Measurements from ENCODE around the gene LZTR1. TPM values are rescaled to one million over a fixed set of nuclear protein-coding genes. Genes with fewer than 3 reads are reported as not detected.
A peak's percentile ranks its signal among the peaks of the same experiment; 100 is the strongest.
"Not testable (repeated sequence)": the region's sequence is repeated elsewhere in the genome, so short reads cannot be mapped to it uniquely, and the experiment has no call there.

LZTR1 gene
- 10 to 100 TPM; 19.0 to 47.1 (median 26.0) TPM for total RNA-seq

GRCh38 chr22:20981787-20982562, at the start of gene LZTR1:
TSS of gene LZTR1 (plus strand) at chr22:20982297. CDS start at chr22:20982372, 75 bp downstream.
- ATAC-seq (replicated peaks in 6 of 8), result peak; percentile 78 to 94 (median 90)
- in situ Hi-C loops (cut with MboI; ENCODE audit: low pct_unique_long_range_greater_than_20kb in 2 of 9, low sequenced_read_pairs in 9 of 9, unreplicated experiment in 9 of 9), result no loop called here
- WGBS, 10 experiments, result 0 to 2% (median 0%) methylated on average over 1 to 26 of the region's 87 CpGs; no CpG with 5 or more reads in 5 of the 10 experiments
- H3K27ac ChIP-seq, result peak within 1 kb of the TSS; percentile 97 to 98
- peaks cover 19 to 30% of the 10 kb centered on the region in 2 donors for H3K4me1 ChIP-seq (replicated peaks in 1 of 2)
- H3K4me3 ChIP-seq, result peak within 1 kb of the TSS; percentile 72 to 86 (median 84)

DNA sequence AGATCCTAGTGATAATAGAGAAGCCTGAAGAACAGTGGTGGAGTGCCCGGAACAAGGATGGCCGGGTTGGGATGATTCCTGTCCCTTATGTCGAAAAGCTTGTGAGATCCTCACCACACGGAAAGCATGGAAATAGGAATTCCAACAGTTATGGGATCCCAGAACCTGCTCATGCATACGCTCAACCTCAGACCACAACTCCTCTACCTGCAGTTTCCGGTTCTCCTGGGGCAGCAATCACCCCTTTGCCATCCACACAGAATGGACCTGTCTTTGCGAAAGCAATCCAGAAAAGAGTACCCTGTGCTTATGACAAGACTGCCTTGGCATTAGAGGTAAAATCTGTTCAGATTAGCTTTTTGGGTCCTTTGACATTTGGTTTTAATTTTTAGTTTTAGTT, 48.2 kb upstream of the LZTR1 start:
- in situ Hi-C loops (cut with MboI; ENCODE audit: low pct_unique_long_range_greater_than_20kb in 2 of 9, low sequenced_read_pairs in 9 of 9, unreplicated experiment in 9 of 9), result no loop called here
- peaks cover 7 to 14% of the 10 kb centered on the region in 2 donors for H3K4me1 ChIP-seq (replicated peaks in 1 of 2)
- no peak for ATAC-seq (replicated peaks in 6 of 8)
- no peak overlapping the region for H3K27ac ChIP-seq
- WGBS, 10 experiments, result 87 to 100% (median 93%) methylated on average over 3 to 7 of the region's 7 CpGs; no CpG with 5 or more reads in 3 of the 10 experiments
- H3K4me3 ChIP-seq, result no peak overlapping the region

DNA sequence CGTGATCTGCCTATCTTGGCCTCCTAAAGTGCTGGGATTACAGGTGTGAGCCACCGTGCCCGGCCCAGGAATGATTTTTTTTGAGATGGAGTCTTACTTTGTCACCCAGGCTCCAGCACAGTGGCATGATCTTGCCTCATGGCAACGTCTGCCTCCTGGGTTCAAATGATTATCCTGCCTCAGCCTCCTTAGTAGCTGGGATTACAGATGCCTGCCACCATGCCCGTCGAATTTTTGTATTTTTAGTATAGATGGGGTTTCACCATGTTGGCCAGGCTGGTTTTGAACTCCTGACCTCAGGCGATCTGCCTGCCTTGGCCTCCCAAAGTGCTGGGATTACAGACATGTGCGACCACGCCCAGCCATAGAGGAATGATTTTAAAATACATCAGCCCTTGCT, 47.0 kb upstream of the LZTR1 start:
- H3K27ac ChIP-seq; ATAC-seq (replicated peaks in 6 of 8); in situ Hi-C loops (cut with MboI; ENCODE audit: low pct_unique_long_range_greater_than_20kb in 2 of 9, low sequenced_read_pairs in 9 of 9, unreplicated experiment in 9 of 9); H3K4me3 ChIP-seq: not testable (repeated sequence)
- peaks cover 7 to 16% of the 10 kb centered on the region in 2 donors for H3K4me1 ChIP-seq (replicated peaks in 1 of 2)
- 60 to 100% (median 100%) methylated on average over 1 to 5 of the region's 9 CpGs; no CpG with 5 or more reads in 3 of the 10 experiments for WGBS, 10 experiments

DNA sequence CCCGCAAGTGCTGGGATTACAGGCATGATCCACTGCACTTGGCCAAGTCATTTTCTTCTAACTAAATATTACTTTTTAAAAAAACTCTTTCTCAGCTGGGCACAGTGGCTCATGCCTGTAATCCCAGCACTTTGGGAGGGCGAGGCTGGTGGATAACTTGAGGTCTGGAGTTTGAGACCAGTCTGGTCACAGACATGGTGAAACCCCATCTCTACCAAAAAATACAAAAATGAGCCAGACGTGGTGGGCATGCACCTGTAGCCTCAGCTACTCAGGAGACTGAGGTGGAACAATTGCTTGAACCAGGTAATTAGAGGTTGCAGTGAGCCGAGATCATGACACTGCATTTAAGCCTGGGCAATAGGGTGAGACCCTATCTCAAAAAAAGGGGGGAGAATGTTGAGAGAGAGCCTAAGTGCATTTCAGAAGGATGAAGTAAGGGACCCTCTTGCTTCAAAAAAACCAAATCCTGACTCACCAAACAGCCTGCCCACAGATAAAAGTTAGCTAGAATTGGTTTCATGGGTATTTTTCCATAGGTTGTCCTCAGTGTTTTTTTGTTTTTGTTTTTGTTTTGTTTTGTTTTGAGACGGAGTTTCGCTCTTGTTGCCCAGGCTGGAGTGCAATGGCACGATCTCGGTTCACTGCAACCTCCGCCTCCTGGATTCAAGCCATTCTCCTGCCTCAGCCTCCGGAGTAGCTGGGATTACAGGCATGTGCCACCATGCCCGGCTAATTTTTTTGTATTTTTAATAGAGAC, 46.1 kb upstream of the LZTR1 start:
- H3K4me1 ChIP-seq (replicated peaks in 1 of 2), result peaks cover 9 to 20% of the 10 kb centered on the region in 2 donors
- H3K4me3 ChIP-seq; in situ Hi-C loops (cut with MboI; ENCODE audit: low pct_unique_long_range_greater_than_20kb in 2 of 9, low sequenced_read_pairs in 9 of 9, unreplicated experiment in 9 of 9); ATAC-seq (replicated peaks in 6 of 8); H3K27ac ChIP-seq: not testable (repeated sequence)
- WGBS, 10 experiments, result 75 to 100% (median 90%) methylated on average over 1 to 9 of the region's 11 CpGs; no CpG with 5 or more reads in 1 of the 10 experiments

DNA sequence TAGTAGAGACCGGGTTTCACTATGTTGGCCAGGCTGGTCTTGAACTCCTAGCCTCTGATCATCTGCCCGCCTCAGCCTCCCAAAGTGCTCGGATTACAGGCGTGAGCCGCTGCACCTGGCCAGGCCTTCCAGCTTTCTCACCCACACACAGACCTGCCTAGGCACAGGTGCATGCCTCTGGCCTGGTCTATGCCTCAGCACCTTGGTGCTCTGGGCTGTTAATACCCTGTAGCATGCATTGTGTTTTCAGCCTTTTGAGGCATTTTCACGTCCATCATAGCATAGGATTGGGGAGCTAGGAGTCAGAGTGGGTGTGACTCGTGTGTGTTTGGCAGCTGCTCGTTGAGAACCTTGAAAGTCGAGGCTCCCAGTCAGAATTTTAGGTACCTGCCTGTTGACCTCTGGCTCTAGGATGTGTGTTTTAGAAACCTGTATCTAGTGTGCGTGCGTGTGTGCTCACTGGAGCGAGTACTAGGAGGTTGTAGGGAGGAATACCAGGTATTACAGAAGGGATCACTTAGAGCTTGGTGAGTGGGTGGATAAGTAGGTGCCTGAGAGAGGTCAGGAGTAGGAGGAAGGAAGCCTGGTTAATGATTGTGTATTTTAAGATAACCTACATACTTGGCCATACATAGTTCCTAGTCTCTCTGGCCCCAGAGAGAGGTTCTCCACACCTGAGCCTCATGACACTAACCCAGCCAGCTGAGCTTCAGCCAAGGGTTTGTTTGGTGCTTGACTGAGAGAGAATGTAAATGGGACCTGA, 44.9 kb upstream of the LZTR1 start:
- in situ Hi-C loops (cut with MboI; ENCODE audit: low pct_unique_long_range_greater_than_20kb in 2 of 9, low sequenced_read_pairs in 9 of 9, unreplicated experiment in 9 of 9), result no loop called here
- peak overlapping the region in 1 of 2 donors; percentile 70 for H3K27ac ChIP-seq
- 71 to 100% (median 89%) methylated on average over 2 to 7 of the region's 12 CpGs; no CpG with 5 or more reads in 3 of the 10 experiments for WGBS, 10 experiments
- ATAC-seq (replicated peaks in 6 of 8), result no peak
- H3K4me3 ChIP-seq, result no peak overlapping the region
- peaks cover 9 to 20% of the 10 kb centered on the region in 2 donors for H3K4me1 ChIP-seq (replicated peaks in 1 of 2)

DNA sequence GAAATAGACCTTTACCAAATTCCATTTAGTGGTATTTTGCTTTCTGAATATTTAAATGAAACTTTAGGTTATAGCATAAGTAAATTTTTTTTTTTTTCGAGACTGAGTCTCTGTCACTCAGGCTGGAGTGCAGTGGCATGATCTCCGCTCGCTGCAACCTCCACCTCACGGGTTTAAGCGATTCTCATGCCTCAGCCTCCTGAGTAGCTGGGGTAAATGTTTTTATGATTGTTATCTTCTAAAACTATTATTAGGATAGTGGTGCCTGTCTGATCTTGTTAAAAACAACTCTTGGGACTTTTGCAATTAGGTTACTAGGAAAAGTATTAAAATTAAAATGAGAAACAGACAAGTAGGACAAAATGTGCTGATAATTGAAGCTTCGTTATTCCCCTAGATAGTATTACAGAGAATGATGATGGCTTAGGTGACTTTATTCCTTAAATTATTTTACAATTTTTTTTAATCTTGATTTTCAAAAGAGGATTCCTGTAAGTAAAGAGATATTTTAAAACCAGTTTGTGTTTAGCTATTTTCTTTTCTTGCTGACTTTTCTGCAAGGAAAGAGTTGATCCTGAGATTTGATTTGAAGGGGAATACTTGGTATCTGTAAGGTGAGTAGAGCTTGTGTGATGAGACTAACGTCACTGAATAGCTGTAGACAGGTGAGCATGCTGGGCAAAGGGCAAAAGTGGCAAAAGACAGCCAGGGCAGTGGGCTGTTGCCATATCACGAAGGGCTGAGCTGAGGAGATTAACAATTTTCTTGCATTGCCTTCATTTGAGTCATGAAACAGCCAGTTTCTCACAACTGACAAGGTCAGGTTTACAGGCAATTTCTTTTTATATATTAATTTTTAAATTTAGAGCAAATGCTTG, 44.1 kb upstream of the LZTR1 start:
- H3K27ac ChIP-seq, result no peak overlapping the region
- no peak for ATAC-seq (replicated peaks in 6 of 8)
- no peak overlapping the region for H3K4me3 ChIP-seq
- H3K4me1 ChIP-seq (replicated peaks in 1 of 2), result peaks cover 9 to 20% of the 10 kb centered on the region in 2 donors
- in situ Hi-C loops (cut with MboI; ENCODE audit: low pct_unique_long_range_greater_than_20kb in 2 of 9, low sequenced_read_pairs in 9 of 9, unreplicated experiment in 9 of 9), result no loop called here
- WGBS, 10 experiments, result 75 to 100% (median 93%) methylated on average over 1 to 8 of the region's 8 CpGs

DNA sequence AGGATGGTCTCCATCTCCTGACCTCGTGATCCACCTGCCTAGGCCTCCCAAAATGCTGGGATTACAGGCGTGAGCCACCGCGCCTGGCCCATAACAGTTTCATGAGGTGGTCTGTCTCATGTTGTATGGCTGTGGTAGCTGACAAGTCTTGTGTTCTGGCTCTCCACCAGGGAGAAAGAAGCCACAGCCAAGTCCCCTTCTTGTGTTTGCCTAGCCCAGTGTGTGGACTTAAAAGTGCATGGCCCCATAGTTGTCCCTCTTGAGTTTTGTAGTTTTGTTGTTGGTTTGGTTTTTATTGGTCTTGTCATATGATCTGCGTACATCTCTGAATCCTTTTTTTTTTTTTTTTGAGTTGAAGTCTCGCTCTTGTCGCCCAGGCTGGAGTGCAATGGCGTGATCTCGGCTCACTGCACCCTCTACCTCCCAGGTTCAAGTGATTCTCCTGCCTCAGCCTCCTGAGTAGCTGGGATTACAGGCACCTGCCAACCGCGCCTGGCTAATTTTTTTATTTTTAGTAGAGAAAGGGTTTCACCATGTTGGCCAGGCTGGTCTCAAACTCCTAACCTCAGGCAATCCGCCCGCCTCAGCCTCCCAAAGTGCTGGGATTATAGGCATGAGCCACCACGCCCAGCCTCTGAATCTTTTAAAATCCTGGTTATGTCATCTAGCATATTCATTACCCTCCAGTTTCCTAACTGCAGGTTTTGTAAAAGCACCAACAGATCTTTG, 42.5 kb upstream of the LZTR1 start:
- ATAC-seq (replicated peaks in 6 of 8); H3K4me3 ChIP-seq; H3K27ac ChIP-seq; in situ Hi-C loops (cut with MboI; ENCODE audit: low pct_unique_long_range_greater_than_20kb in 2 of 9, low sequenced_read_pairs in 9 of 9, unreplicated experiment in 9 of 9): not testable (repeated sequence)
- WGBS, 10 experiments, result 33 to 100% (median 95%) methylated on average over 2 to 13 of the region's 14 CpGs; no CpG with 5 or more reads in 2 of the 10 experiments
- peaks cover 9 to 20% of the 10 kb centered on the region in 2 donors for H3K4me1 ChIP-seq (replicated peaks in 1 of 2)

DNA sequence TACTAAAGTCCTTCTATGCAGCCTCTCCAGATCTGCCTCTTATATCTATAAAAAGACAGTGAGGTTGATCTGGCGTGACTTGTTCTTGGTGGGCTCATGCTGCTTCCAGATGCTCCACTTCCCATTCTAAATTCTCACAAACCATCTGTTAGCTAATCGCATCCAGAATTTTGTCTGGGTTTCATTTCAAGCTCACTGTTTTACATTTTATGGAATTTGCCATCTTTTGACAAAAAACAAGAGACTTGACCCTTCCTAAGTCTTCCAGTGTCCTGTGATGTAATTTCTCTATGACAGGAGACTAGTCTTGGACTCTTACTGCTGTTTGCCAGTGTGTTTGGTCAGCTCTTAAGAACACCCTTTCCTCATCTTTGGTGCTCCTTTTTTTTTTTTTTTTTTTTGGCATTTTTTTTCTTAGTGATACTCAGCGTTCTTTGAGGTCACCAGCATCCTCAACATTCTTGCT, 41.9 kb upstream of the LZTR1 start:
- Histone ChIP-seq H3K4me3 (no peak overlapping the region), H3K27ac (no peak overlapping the region), H3K4me1 (replicated peaks in 1 of 2) (peaks cover 9 to 20% of the 10 kb centered on the region in 2 donors)
- ATAC-seq (replicated peaks in 6 of 8), result peak in 3 of 8 experiments; percentile 88 to 92 (median 91)
- in situ Hi-C loops (cut with MboI; ENCODE audit: low pct_unique_long_range_greater_than_20kb in 2 of 9, low sequenced_read_pairs in 9 of 9, unreplicated experiment in 9 of 9), result no loop called here
- WGBS, 10 experiments, result 0 to 100% (median 79%) methylated on average over 1 to 3 of the region's 3 CpGs

DNA sequence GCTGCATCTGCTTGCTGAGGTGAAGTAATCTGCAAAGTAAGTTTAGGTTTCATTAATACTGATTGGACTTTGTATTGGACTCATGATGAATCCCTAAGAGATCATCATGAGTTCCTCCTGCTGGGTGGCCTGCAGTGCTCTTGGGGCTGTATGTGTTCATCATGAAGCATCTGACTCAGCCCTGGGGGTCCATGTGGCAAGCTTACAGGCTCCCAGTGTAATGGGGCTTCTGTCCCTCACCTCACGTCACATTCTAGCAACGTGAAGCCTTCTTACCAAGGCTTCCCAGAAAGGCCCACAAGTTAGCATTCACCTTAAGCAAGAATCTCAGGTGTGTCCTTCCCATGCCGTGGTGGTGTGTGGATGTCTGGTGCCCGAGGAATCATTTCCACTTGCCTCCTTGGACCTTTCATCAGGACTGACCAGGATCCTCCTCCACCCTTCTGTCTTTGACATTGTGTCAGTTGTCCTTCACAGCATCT, 41.2 kb upstream of the LZTR1 start:
- Histone ChIP-seq H3K27ac (no peak overlapping the region), H3K4me1 (replicated peaks in 1 of 2) (peaks cover 9 to 20% of the 10 kb centered on the region in 2 donors), H3K4me3 (no peak overlapping the region)
- peak in 2 of 8 experiments; percentile 44 to 62 for ATAC-seq (replicated peaks in 6 of 8)
- WGBS, 10 experiments, result 40 to 100% (median 100%) methylated on average over 1 to 2 of the region's 4 CpGs; no CpG with 5 or more reads in 6 of the 10 experiments
- in situ Hi-C loops (cut with MboI; ENCODE audit: low pct_unique_long_range_greater_than_20kb in 2 of 9, low sequenced_read_pairs in 9 of 9, unreplicated experiment in 9 of 9), result no loop called here

GRCh38 chr22:20942203-20942902, 39.7 kb upstream of the LZTR1 start:
- ATAC-seq (replicated peaks in 6 of 8); H3K27ac ChIP-seq; H3K4me3 ChIP-seq; in situ Hi-C loops (cut with MboI; ENCODE audit: low pct_unique_long_range_greater_than_20kb in 2 of 9, low sequenced_read_pairs in 9 of 9, unreplicated experiment in 9 of 9): not testable (repeated sequence)
- H3K4me1 ChIP-seq (replicated peaks in 1 of 2), result peaks cover 4 to 16% of the 10 kb centered on the region in 2 donors
- 69 to 100% (median 90%) methylated on average over 1 to 7 of the region's 7 CpGs for WGBS, 10 experiments

Measured in motor neuron (in vitro differentiated cells).